ENCODE measurements around the gene ATP1A4.

DNA sequence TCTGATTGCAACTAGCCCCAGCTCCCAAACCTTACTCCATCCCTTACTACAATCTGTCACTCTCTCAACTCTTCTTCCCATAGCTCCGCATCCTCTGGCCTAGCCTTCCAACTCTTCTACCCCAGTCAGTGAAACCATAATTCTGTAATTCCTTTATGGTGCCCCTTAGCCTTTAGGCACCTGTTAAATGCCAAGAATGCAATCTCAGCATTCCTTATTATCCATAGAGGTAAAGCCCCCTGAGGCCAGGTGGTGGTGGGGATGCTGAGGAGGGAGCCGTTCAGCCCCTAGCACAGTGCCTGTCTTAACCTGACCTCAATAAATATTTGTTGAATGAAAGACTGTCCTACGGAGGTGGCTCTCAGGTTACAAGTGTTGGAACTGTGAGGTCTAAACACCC lies 21.8 kb upstream of the ATP1A4 start:
- no peak for TF ChIP-seq FOXP2 (optimal IDR thresholded peaks at IDR 0.05; ENCODE audit: control extremely low read depth, extremely low read length, insufficient read depth)
- TF ChIP-seq EZH2 (IDR thresholded peaks at IDR 0.05), result no peak
- TF ChIP-seq POLR2AphosphoS5 (IDR thresholded peaks at IDR 0.05; ENCODE audit: borderline replicate concordance, low read depth, low read length), result no peak
